T-helper 2 cell (primary cell): ENCODE data around the gene SPIRE1.

Experiments used
- DNase-seq, 5 experiments: peaks; one replicate each; pipeline versions ENCODE4 v3.0.0 to v3.0.0-alpha.2; 2012 to 2022

Gene SPIRE1

DNA sequence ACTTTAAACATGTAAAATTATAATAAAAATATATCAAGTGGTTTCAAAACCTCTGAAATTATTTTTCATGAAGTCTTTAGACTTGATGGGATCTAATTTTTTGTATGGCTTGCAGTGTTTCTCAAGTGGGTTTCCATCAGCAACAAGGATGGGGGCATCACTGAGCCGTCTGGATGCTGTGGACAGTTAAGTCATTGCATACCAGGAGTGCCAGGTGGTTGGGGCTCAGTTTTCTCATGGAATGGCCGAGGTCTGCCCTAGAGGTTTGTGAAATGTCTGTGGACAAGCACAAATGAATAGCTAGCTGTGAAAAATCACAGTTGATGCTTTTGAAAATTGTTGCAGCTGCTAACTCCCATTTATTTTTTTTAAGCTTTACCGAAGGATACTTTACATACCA is 248.4 kb downstream of the SPIRE1 start:
- no peak for DNase-seq

DNA sequence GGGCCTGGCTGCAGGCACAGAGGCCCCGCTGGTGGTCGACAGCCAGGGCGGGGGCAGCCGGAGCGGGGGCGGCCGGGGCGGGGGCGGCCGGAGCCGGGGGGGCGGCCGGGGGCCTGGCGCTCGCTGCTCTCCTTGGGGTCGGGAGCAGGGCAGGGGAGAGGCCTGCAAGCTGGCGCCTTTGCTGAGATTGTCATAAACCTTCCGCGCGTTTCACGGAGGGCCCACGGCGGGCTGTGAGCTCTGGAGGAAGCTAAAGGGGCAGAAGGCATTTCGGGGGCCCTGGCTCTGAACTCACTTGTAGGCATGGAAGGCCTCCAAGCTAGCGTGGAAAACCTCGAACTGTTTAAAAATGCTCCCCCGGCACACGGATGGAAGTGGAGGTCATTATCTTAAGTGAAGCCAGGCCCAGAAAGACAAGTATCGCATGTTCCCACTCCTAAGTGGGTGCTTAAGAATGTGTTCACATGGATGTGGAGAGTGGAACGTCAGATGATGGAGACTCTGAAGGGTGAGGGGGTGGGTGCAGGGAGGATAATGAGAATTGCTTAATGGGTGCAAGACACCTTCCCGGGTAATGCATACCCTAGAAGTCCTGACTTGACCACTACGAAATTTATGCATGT is 249.5 kb downstream of the SPIRE1 start:
- DNase-seq = no peak

DNA sequence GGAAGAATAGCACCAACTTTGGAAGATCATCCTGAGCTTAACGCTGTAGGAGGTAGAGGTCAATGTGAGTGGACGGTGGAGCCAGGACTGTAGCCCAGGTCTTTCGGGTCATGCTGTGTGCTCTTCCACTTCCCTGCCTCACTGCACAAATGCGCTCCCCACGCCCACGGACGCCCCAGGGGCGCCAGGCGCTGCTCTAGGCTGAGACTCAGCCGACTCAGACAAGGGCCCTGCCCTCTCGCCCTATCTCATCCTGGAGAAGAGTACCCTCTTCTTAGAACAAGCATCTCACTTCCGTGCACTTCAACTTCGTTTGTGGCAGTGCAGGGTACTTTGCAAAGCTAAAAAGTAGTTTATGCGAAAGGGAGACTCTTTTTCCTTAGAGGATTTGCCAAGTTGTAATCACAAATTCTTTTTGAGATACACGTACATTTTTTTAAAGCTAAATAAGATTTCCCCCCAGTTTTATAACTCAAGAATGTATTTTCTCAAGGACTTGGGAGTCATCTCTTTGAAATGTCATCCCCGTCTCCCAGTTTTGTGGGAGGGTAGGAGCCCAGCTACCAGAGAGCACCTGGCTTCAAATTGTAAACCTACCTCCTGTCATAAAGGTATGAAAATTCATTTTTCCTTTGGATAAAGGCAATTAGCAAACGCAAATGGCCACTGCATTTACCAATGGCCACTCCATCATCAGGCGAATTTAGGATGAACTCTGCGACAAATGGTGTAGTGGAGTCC is 251.4 kb downstream of the SPIRE1 start:
- DNase-seq = no peak

DNA sequence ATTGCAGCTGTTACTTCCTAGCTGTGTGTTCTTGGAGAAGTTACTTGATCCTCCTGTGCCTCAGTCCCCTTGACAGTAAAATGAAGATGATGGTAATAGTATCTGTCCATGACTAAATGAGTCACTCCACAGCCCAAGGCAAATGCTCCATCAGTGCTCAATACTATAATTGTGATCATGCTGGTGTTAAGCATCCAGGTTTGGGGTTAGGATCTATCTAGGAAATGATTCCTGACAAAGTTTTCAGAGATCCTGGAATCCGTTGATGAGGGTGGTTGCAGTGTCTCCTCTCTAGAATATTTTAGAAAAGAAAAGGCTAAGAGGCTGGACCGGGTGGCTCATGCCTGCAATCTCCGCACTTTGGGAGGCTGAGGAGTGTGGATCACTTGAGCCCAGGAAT is 252.8 kb downstream of the SPIRE1 start:
- DNase-seq = no peak

DNA sequence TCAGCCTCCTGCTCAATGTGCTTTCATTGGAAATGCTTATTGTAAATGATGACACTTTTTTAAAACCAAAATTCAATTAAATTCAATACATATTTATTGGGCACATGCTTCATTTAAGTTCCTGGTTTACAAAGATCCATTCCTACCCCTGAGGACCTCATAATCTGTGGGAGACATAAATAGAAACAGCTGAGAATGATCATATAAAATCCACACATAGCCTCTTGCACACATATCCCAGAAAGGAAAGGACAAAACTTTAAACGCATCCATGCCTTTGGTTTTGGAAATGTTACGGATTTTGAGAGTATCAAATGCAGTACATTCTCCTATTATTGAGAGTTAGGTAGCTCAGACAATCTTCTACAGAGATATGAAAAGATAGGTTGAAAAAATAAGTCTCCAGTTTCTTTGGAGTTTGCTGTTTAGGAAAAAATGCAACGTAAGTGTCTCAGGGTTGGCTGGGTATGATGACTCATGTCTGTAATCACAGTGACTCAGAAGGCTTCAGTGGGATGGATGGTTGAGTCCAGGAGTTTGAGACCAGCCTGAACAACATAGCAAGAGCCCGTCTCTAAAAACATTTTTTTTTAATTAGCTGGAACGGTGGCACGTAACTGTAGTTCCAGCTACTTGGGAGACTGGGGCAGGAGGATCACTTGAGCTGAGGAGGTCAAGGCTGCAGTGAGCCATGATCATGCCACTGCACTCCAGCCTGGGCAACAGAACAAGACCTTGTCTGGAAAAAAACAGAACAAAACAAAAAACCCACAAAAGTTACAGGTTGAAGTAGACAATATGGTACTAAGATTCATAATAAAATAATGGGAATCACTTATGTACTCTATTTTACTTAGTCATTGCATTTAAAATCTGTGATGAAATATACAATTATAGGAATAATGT is 254.1 kb downstream of the SPIRE1 start:
- peak in 1 of 5 experiments; percentile 34 for DNase-seq

DNA sequence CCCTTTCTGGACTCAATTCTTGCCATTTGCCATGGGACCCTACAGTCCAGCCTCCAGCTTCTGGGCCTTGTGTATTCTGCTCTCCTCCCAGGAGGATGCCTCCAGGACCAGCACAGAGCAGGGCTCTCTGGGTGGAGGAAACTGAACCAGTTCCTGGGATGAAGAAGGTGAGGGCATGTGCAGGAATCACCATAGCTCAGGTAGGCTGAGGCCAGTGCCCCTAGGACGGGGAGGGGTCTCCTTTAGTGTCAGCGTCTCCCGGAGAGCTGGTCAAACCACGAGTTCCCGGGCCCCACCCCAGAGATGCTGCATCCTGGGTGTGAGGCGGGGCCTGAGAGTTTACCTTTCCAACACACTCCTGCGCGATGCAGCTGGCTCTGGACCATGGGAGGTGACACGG is 256.0 kb downstream of the SPIRE1 start:
- no peak for DNase-seq

DNA sequence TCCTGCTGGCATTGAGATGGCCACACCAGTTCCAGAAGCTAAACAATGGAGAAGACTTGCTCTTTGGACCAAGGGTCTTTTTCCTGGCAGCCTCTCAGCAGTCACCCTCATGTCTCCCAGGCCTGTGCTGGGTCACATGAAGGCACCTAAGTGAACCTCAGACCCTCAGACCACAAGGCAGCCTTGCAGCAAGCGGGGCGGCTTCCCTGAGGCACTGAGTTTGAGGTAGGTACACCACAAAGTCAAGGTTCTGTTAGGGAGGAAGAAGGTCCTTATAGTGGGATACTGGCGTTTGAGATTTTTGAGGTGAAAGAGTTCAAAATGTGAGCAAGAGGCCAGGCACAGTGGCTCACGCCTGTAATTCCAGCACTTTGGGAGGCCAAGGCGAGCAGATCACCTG is 258.7 kb downstream of the SPIRE1 start:
- DNase-seq = no peak

DNA sequence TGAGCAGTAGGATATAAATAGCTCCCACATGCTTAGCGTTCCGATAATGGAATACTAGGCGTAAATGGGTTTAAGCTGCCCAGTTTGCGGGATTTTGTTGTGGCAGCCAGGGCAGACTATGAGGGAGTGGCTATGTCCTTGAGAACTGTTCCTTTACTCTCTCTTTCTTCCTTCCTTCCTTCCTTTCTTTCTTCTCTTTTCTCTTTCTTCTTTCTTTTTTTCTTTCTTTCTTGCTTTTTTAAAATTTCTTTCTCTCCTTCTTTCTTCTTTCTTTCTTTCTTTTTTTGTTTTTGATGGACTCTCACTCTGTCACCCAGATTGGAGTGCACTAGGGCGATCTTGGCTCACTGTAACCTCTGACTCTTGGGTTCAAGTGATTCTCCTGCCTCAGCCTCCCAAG is 259.3 kb downstream of the SPIRE1 start:
- no peak for DNase-seq

DNA sequence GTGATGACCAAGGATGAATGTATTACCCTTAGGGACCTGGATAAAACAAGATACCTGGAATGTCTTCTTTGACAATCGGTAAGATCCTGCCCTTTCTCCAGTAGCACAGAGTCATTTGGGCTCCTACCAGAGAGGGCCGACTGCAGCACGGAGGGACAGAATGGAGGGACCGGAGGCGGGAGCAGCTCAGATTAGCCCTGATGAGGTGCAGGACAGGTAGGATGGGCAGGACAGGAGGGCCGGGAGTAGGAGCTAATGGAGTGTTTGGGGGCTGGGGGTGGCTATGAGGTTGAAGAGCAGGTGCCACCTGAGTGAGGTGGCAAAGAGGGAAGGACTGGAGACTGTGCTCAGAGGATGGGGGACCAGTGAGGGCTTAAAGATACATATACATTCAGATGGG is 260.1 kb downstream of the SPIRE1 start:
- DNase-seq = no peak

DNA sequence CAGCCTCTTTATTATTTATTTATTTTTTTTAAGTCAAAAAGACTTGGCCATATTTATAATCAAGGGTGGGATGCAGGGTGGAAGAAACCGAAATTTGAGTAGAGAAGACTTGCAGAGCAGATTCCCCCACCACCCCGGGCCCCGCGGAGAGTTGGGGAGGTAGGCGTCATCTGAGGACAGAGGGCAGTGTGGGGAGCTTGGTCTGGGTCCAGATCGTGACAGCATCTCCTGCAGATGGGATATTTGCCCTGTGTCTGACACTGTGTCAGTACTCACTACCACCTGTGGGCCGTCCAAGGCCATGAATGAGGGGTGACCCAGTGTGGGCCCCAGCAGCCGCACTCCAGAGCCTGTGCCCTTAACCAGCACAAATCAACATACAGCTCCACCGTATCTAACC is 260.7 kb downstream of the SPIRE1 start:
- DNase-seq = no peak
